GM12878 (cell line): ENCODE results near the gene USP36. TPM values are rescaled to one million over a fixed set of nuclear protein-coding genes. Genes with fewer than 3 reads are reported as not detected.

ENCODE experiments used
- ATAC-seq: fragments of 200-7000 bp; cut with Tn5 transposase; 3 replicates; pipeline ENCODE4 v1.9.1; 2020; ENCODE audit warnings: mild to moderate bottlenecking, moderate library complexity
- BruUV-seq: library from RNA; stranded (reverse); fragments of 400-500 nt; replicated peaks from 2 replicates; lab custom pipeline; 2021; lab: Mats Ljungman, UMichigan
- CTCF ChIA-PET: fragments of 300-600 bp; sonication (Branson Sonifier 250); formaldehyde crosslinking; extraction: SDS; loops from one replicate; lab custom pipeline; 2021; ENCODE audit warnings: inconsistent platforms; lab: Yijun Ruan, JAX
- POLR2A ChIA-PET: fragments of 350-600 bp; formaldehyde crosslinking; extraction: SDS; loops from one replicate; lab custom pipeline; 2021; ENCODE audit warnings: inconsistent platforms; lab: Charles Lee
- RAD21 ChIA-PET: fragments of 300-600 bp; sonication (Branson Sonifier 250); formaldehyde crosslinking; loops from one replicate; lab custom pipeline; 2023; ENCODE audit warnings: antibody characterized with exemption; ENCODE audit not compliant: unreplicated experiment; lab: Charles Lee
- SMC1A ChIA-PET: fragments of 300-600 bp; sonication (Branson Sonifier 250); formaldehyde crosslinking; loops from one replicate; lab custom pipeline; 2023; ENCODE audit not compliant: unreplicated experiment, uncharacterized antibody; lab: Charles Lee
- DNase-seq: peaks from one replicate; pipeline ENCODE4 v3.0.0-alpha.2; 2011; ENCODE audit warnings: low read depth, low spot score
- FAIRE-seq: peaks from 3 replicates; lab custom pipeline; 2011; peaks lifted over from hg19 to GRCh38; lab: Jason Lieb, UNC
- H2AFZ ChIP-seq: 2 replicates; pipeline ENCODE4 v1.6.0; 2011; ENCODE audit warnings: low read depth, low read length, control low read depth; ENCODE audit not compliant: control insufficient read depth
- H3K27ac ChIP-seq: 2 replicates; pipeline ENCODE4 v1.5.1; 2011; ENCODE audit warnings: control low read depth; ENCODE audit not compliant: control insufficient read depth, insufficient read depth
- H3K27me3 ChIP-seq, 2 experiments: replicated peaks in 1 of 2; 2 replicates each; pipeline versions ENCODE4 v1.6.0 to v1.6.1; 2011; ENCODE audit warnings: low read length in 1 of 2; ENCODE audit not compliant: control insufficient read depth in 2 of 2, insufficient read depth in 2 of 2
- H3K36me3 ChIP-seq, 2 experiments: 2 replicates each; pipeline ENCODE4 v1.5.1; 2011; ENCODE audit warnings: low read length in 1 of 2; ENCODE audit not compliant: control insufficient read depth in 2 of 2, insufficient read depth in 2 of 2
- H3K4me1 ChIP-seq: 2 replicates; pipeline ENCODE4 v1.6.1; 2011; ENCODE audit warnings: mild to moderate bottlenecking, low read length, moderate library complexity, mixed read lengths; ENCODE audit not compliant: control insufficient read depth, insufficient read depth
- H3K4me2 ChIP-seq: 2 replicates; pipeline ENCODE4 v1.6.0; 2011; ENCODE audit warnings: control low read depth; ENCODE audit not compliant: control insufficient read depth, insufficient read depth
- H3K4me3 ChIP-seq: fragments of 200-600 bp; sonication (generic); 2 replicates; pipeline ENCODE4 v1.5.1; 2016
- H3K79me2 ChIP-seq: 2 replicates; pipeline ENCODE4 v1.6.0; 2011; ENCODE audit warnings: low read length; ENCODE audit not compliant: control insufficient read depth, insufficient read depth
- H3K9ac ChIP-seq: 2 replicates; pipeline ENCODE4 v1.8.0; 2011; ENCODE audit warnings: low read length, control low read depth, mixed read lengths; ENCODE audit not compliant: control insufficient read depth, insufficient read depth
- H3K9me3 ChIP-seq: replicated peaks from 3 replicates; pipeline ENCODE4 v1.5.1; 2011; ENCODE audit warnings: mild to moderate bottlenecking, low read length; ENCODE audit not compliant: control insufficient read depth, insufficient read depth
- H4K20me1 ChIP-seq: 2 replicates; pipeline ENCODE4 v1.6.0; 2011; ENCODE audit not compliant: control insufficient read depth, insufficient read depth
- BCL3 ChIP-seq: IDR thresholded peaks from 2 replicates; pipeline ENCODE4 v1.6.1; 2011; ENCODE audit warnings: borderline replicate concordance, low read depth, mild to moderate bottlenecking, moderate library complexity, low read length; ENCODE audit not compliant: insufficient read depth, poor library complexity, severe bottlenecking
- CEBPZ ChIP-seq: fragments of 150-350 bp; IDR thresholded peaks from 2 replicates; pipeline ENCODE4 v1.6.1; 2016; ENCODE audit warnings: low read depth, low read length
- EGR1 ChIP-seq, 2 experiments: IDR thresholded peaks; 1 replicate in 1 of 2; 2 replicates in 1 of 2; pipeline ENCODE4 v1.6.1; 2011 to 2012; ENCODE audit warnings: low read depth in 2 of 2, low read length in 2 of 2, borderline replicate concordance in 1 of 2, mild to moderate bottlenecking in 1 of 2, moderate library complexity in 1 of 2
- IKZF2 ChIP-seq, 2 experiments: fragments of 450-650 bp; IDR thresholded peaks; 2 replicates each; pipeline ENCODE4 v1.6.1; 2017; ENCODE audit warnings: mild to moderate bottlenecking in 2 of 2, moderate library complexity in 2 of 2
- KLF5 ChIP-seq: fragments of 450-650 bp; IDR thresholded peaks from 2 replicates; pipeline ENCODE4 v1.6.1; 2014; ENCODE audit warnings: mild to moderate bottlenecking; ENCODE audit not compliant: partially characterized antibody
- NFXL1 ChIP-seq: fragments of 450-650 bp; IDR thresholded peaks from 2 replicates; pipeline ENCODE4 v1.6.1; 2017; ENCODE audit warnings: antibody characterized with exemption, mild to moderate bottlenecking, borderline replicate concordance
- NFYA ChIP-seq: IDR thresholded peaks from 2 replicates; pipeline ENCODE4 v1.6.1; 2011; ENCODE audit warnings: low read depth, mild to moderate bottlenecking, low read length, improper control_type of control experiment, borderline replicate concordance
- POLR2AphosphoS5 ChIP-seq: IDR thresholded peaks from 2 replicates; pipeline ENCODE4 v1.6.1; 2011; ENCODE audit warnings: mild to moderate bottlenecking, low read length, inconsistent platforms
- RAD51 ChIP-seq: fragments of 450-650 bp; IDR thresholded peaks from 2 replicates; pipeline ENCODE4 v1.6.1; 2016; ENCODE audit warnings: moderate library complexity, mild to moderate bottlenecking, inconsistent platforms
- REST ChIP-seq: IDR thresholded peaks from 2 replicates; pipeline ENCODE4 v1.6.1; 2012; ENCODE audit warnings: mild to moderate bottlenecking, low read depth, low read length
- SIX5 ChIP-seq: IDR thresholded peaks from 2 replicates; pipeline ENCODE4 v1.6.1; 2011; ENCODE audit warnings: mild to moderate bottlenecking, low read depth, low read length, moderate library complexity; ENCODE audit not compliant: severe bottlenecking
- SUZ12 ChIP-seq: fragments of 200-600 bp; sonication (generic); IDR thresholded peaks from one replicate; pipeline ENCODE4 v1.6.1; 2018; ENCODE audit warnings: antibody characterized with exemption, mild to moderate bottlenecking; ENCODE audit not compliant: unreplicated experiment
- WGBS: methylation state at CpG from one replicate; pipeline ENCODE4 v1.1.6; 2016; ENCODE audit warnings: low lambda C conversion rate; ENCODE audit not compliant: insufficient replicate concordance, insufficient coverage; ENCODE audit errors: missing lambda C conversion rate; 5-methylcytosine and 5-hydroxymethylcytosine counted together
- in situ Hi-C: fragments of 300-500 bp; cut with MboI; formaldehyde crosslinking; loops from 9 replicates; pipeline ENCODE4 v1.14.3; 2018; ENCODE audit warnings: mixed read lengths
- intact Hi-C: fragments of 100-400 bp; cut with micrococcal nuclease; formaldehyde crosslinking; loops from one replicate; pipeline ENCODE4 v1.14.2; 2022; ENCODE audit not compliant: unreplicated experiment
- polyA plus RNA-seq, 11 experiments: library from polyadenylated mRNA; depleted of rRNA in 4 of 11; unstranded in 6 of 11; stranded (reverse) in 5 of 11; fragments of >200 nt; fragmentation: Nextera tagmentation in 4 of 11; fragmentation: Illumina TruSeq in 1 of 11; extraction: Ambion mirVana in 4 of 11; extraction: Trizol in 1 of 11; gene quantifications; 1 replicate in 1 of 11; 2 replicates in 10 of 11; pipeline versions ENCODE4 v1.2.1 to v1.2.3, GENCODE V29; 2011 to 2016; ENCODE audit warnings: inconsistent platforms in 2 of 11, missing spikeins in 2 of 11, low read depth in 1 of 11
- total RNA-seq, 4 experiments: library from RNA; depleted of rRNA in 3 of 4; stranded (reverse); fragments of >200 nt in 3 of 4; fragmentation: Illumina TruSeq in 1 of 4; extraction: Trizol in 1 of 4; gene quantifications; 2 replicates each; pipeline versions ENCODE4 v1.2.1 to v1.2.3, GENCODE V29; 2013 to 2021

Gene USP36
- total and polyA plus RNA-seq, 10 of the 15 experiments (the other 5 are each of a cell fraction or from before 2014, with no cell fraction given): 7.2 to 65.7 (median 33.6) TPM

DNA sequence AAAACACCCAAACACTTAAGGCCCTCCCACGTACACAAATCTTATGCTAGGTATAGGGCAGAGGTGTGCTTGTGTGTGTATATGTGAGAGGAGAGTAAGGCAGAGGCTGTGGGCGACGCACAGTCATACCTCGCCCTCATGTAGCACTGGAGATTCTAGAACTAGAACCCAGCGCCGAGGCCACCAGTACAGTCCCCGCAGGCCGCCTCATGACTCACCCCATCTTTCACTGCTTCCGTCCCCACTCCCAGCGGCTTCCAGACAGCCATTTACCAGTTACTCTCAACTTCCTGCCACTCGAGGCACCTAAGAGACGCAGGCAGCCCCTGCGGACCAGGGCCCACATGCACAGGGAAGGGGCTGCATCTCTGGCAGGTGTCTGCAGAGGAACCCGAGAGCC lies 35.3 kb downstream of the USP36 start (continued):
- TF ChIP-seq CEBPZ (no peak), IKZF2 (IDR thresholded peaks at IDR 0.05) (no peak), NFXL1 (no peak), POLR2AphosphoS5 (no peak), KLF5 (no peak)

- intact Hi-C loops (no loop called here), in situ Hi-C loops (no loop called here)
- Histone ChIP-seq H4K20me1 (no peaks in the 10 kb centered on the region), H3K4me3 (no peak overlapping the region), H3K27ac (no peak overlapping the region), H3K9ac (no peak overlapping the region), H3K79me2 (no peaks in the 10 kb centered on the region), H2AFZ (no peak overlapping the region), H3K9me3 (no peaks in the 10 kb centered on the region), H3K36me3 (peaks cover 33 to 43% of the 10 kb centered on the region in 2 experiments), H3K4me1 (no peaks in the 10 kb centered on the region), H3K4me2 (no peak overlapping the region), H3K27me3 (no peaks in the 10 kb centered on the region)
- no TSS peak for BruUV-seq
- FAIRE-seq: no peak
- 47% methylated on average over 11 of the region's 11 CpGs for WGBS
- no peak for DNase-seq
- ChIA-PET POLR2A (interaction anchor here (0.7 kb wide), 2 partner anchors 89 to 436 kb away, joined by 3 to 4 read pairs; no protein-coding TSS in a partner anchor), CTCF (interaction anchor here (0.6 to 1.0 kb wide), 2 partner anchors 20 to 345 kb away, joined by 3 read pairs; no protein-coding TSS in a partner anchor), RAD21 (interaction anchor here (0.6 kb wide), 1 partner anchor 30 kb away, joined by 3 read pairs; no protein-coding TSS in a partner anchor), SMC1A (interaction anchor here (1.4 kb wide), 1 partner anchor 98 kb away, joined by 3 read pairs; no protein-coding TSS in a partner anchor)
- no peak for ATAC-seq
- no peak for TF ChIP-seq BCL3
- TF ChIP-seq EGR1 (IDR thresholded peaks at IDR 0.05; ENCODE audit: borderline replicate concordance in 1 of 2, low read depth in 2 of 2, low read length in 2 of 2): no peak
- TF ChIP-seq REST: no peak
- no peak for TF ChIP-seq RAD51
- TF ChIP-seq NFYA: no peak
- no peak for TF ChIP-seq SIX5
- TF ChIP-seq IKZF2 (IDR thresholded peaks at IDR 0.05): no peak
- no peak for TF ChIP-seq SUZ12
Measured at GRCh38 chr17:78804777-78805176, 35.8 kb downstream of the USP36 start.
